ENCODE measurements around the gene PDE6B.
A peak's percentile ranks its signal among the peaks of the same experiment; 100 is the strongest.
"Not testable (repeated sequence)": the region's sequence is repeated elsewhere in the genome, so short reads cannot be mapped to it uniquely, and the experiment has no call there.

Gene PDE6B

DNA sequence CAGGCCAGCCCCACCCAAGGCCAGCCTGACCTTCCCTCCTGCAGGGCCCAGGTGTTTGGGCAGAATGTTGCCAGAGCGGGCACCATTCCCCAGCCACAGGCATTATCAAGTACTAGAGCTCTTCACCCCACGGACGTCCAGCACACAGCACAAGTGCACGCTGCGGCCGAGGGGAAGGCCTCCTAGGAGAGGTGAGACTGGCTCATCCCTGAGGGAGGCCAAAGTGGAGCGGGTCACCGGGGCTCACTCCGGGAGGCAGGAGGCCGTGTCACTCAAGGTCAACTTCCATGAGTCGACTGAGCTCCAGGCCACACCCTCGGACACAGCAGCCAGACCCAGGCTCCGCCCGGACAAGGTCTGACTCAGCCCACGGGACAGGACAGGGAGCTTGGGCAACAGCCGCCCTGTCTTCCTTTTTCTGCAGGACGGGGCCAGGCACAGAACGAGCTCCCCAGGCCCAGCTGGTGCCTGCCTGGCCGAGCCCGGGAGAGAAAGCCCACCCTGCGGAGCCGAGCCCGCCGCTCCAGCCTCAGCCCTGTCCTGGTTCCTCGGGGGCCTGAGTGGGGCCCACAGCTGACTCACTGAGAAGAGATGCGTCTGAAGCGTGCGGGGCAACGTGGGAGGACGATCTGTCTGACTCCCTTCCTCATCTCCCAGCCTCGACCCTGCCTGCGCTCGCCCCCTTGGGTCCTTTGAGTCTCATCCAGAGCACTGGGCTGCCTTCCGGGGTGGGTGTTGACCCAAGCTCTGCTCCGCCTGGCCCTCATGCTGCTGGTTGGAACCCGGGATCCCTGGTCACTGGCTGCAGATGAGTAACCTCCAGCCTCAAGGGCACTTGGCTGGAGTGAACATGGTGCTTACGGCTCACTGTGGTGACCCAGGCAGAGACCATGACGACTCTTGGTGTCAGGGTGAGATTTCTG is 61.9 kb downstream of the PDE6B start:
- DNase-seq: peak; percentile 36

DNA sequence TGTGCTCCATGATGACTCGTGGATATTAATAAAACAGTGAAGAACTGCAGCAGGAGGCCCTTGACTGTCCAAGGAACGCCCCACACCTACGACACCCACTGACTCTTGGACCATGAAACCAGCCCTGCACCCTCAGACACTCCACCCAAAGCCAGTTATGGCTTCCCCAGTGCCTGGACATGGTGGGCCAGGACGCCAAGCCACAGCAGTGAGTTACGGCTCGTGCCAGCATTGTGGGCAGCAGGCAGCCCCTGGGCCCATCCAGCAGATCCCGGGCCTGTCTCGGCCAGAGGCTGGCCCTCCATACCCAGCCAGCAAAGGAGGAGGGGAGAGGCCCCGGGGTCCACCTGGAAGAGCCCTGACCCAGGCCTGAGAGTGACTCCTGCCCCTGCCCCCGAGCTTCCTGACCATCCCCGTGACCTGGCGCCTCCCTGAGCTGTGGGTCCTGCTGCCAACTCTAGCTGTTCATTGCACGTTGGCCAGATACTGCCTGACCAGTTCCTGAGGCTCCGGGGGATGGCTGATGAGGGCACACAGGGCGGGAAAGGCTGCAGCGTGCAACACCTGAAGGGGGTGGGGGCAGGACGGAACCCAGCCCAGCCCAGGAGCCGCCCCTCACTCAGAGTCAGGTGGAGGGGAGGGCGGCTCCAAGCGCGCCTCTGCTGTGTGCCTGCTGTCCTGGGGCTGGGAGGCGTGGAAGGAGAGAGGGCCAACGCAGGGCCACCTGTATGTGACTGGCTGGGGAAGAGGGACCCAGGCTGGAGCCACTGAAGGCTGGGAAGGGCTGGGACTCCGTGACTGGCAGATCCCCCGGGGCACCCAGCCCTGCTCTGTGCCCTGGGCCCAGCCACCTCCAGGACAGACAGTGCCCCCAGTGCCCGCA is 62.8 kb downstream of the PDE6B start:
- DNase-seq: no peak

- DNase-seq: peak; percentile 51
Measured at GRCh38 chr4:688854-689681, 63.7 kb downstream of the PDE6B start, which contains the start of gene SLC49A3. Gene SLC49A3 (minus strand): TSS chr4:689151. CDS start chr4:689127, 24 bp downstream.

GRCh38 chr4:689723-690122 is 64.3 kb downstream of the PDE6B start:
- DNase-seq: no peak

- DNase-seq: no peak
Measured at GRCh38 chr4:692771-693554, 67.6 kb downstream of the PDE6B start.

GRCh38 chr4:694341-694940 is 69.1 kb downstream of the PDE6B start:
- not testable (repeated sequence) for DNase-seq

GRCh38 chr4:699816-700580 is 74.6 kb downstream of the PDE6B start:
- no peak for DNase-seq

DNA sequence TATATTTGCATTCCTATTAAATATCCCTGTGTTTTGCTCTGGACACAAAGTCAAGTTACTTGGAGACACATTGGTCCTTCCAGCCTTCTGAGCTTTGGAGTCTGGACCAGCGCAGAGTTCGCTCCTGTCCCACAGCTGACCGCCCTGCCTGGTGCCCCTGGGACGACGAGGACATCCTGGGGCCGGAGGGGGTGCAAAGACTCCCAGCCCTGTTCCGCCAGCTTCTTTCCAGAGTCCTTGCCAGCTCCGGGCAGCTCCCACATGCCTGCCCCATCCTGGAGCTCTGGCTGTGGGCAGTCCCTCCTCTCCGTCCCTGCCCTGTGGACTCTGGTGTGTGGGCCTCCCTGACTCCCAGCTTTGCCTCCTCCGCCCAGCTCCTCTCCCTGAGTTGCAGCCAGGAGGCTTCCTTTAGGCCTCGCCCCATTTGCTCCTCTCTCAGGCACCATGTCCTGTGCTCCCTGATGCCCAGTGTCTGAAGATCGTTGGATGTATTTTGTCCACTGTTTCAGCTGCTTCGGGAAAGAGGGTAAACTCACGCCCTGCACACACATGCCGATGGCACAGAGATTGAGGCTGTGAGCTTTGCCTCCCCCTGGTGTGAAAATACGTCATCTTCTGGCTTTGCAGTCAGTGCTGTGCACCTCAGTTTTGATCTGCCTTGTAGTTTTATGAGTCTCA is 75.4 kb downstream of the PDE6B start:
- DNase-seq: no peak

DNA sequence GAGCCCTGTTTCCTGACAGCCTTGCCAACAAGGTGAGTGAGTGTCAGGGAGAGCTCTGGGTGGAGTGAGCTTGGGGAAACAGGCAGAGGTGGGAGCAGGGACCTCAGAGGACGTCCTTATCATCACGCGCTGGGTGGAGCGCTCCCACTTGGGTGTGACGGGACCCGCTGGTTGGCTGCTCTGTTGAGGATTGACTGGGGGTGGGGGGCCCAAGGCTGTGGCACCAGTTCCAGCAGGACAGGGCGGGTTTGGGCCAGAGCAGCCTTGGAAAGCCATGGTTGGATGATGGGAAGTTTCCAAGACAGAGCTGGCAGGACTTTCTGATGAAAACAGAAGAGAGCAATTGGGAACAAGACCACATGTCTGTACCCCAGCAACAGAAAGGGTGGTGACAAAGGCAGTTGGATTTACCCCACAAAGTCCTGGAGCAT is 77.3 kb downstream of the PDE6B start:
- DNase-seq: no peak

- no peak for DNase-seq
Measured at GRCh38 chr4:703336-704197, 78.2 kb downstream of the PDE6B start.

DNA sequence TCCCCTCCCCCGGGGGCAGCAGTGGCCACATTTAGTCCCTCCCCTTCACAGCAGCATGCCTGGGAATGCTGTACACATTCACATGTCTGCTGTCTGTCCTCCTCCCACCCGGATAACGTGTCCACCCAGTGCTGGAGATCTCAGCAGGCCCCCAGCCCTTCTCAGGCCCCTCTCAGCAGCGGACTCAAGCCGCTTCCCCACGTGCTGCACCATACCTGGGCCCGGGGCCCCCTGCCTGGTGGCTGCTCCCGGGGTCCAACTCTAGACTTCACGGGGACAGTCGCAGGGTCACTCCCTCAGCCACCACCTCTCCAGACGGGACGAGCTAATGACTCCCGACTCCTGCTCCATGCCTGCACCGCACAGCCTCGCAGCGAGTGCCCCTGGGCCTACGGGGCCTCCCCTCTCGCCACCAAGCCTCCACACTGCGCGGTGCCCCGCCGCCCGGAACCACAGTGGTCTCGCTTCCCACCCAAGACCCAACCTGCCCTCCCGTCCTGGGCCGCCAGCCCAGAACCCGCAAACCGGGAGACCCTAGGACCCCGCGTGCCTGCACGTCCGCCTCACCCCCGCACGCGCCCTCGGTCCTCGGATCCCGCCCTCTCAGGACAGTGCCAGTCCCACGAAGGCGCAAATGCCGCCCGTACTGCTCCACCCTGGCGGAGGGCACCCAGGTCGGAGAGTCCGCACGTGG is 79.0 kb downstream of the PDE6B start:
- DNase-seq: no peak

DNA sequence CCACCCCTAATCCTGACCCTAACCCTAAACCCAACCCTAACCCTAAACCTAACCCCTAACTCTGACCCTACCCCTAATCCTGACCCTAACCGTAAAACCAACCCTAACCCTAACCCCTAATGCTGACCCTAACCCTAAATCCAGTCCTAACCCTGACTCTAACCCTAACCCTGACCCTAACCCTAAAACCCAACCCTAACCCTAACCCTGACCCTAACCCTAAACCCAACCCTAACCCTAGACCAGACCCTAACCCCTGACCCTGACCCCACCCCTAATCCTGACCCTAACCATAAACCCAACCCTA is 79.6 kb downstream of the PDE6B start:
- DNase-seq: no peak

- DNase-seq: peak; percentile 98
Measured at GRCh38 chr4:705278-706082, 80.1 kb downstream of the PDE6B start, which contains the start of gene PCGF3. Gene PCGF3 (plus strand): TSS chr4:705832. CDS start chr4:733681, 27,849 bp downstream.

GRCh38 chr4:706083-706633 is 80.8 kb downstream of the PDE6B start:
- DNase-seq: not testable (repeated sequence)

DNA sequence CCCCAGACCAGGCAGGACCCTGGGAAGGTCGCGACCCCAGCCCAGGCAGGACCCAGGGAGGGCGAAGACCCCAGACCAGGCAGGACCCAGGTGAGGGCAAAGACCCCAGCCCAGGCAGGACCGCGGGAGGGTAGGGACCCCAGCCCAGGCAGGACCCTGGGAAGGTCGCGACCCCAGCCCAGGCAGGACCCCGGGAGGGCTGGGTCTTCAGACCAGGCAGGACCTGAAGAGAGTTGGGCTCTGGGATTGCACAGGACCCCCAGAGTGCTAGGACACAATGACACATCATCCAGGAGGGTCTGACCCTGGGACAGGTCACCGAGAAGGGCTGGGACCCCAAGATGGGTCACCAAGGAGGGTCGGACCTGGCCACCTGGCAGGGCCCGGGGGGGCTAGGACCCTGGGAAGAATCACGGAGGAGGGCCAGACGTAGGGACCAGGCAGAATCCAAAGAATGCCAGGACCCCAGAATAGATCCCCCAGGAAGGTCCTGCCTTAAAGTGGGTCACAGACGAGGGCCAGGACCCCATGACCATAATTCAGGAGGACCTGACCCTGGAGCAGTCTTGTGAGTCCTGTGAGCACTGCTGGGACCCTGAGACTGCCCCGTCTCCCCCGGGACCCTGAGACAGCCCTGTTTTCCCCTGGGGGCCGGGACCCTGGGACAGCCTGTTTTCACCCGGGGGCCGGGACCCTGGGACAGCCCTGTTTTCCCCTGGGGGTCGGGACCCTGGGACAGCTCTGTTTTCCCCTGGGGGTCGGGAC is 81.6 kb downstream of the PDE6B start:
- no peak for DNase-seq

GRCh38 chr4:707929-708630 is 82.7 kb downstream of the PDE6B start:
- peak; percentile 28 for DNase-seq
